Stomach (tissue), 4 donors: ENCODE measurements around the gene USP6.

Source experiments
- CTCF ChIP-seq, 7 experiments: fragments of 450-650 bp in 4 of 7; fragments of 200-600 bp in 3 of 7; sonication (generic) in 3 of 7; IDR thresholded peaks; one replicate each; pipeline ENCODE4 v1.5.1; 2016 to 2019; ENCODE audit warnings: antibody characterized with exemption in 7 of 7, control low read depth in 2 of 7, mild to moderate bottlenecking in 1 of 7
- POLR2A ChIP-seq, 4 donors: fragments of 450-650 bp; IDR thresholded peaks; one replicate each; pipeline ENCODE4 v1.6.1; 2016; ENCODE audit warnings: antibody characterized with exemption in 4 of 4, control low read depth in 2 of 4, mild to moderate bottlenecking in 1 of 4, moderate library complexity in 1 of 4

DNA sequence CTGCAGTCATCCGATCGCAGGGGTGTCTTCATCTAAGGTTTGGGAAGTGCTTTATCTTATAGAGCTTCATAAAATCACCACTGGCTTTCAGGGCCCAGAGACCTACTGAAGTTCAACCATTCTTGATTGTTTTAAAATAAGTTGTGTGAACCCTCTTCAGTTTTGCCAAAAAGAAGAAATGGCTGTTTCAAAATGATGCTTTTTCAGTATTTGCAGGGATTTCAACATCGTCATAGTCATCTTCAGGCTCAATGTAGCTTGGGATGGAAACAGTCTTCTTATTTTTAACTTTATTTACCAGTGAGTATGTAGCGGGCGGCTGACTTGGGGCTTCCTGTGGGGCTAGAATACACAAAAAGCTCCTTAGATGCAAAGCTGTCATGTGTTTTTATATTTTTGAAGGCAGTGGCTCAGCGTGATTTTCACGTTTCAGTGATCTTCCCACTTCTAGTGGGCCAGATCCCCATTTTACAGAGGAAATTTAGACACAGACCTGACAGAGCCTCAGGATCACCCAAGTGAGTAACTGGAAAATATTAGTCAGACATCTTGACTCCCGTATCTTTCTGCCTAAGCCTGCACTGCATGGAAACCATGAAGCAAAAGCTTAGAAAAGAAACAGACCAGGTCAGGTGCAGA is 94.9 kb downstream of the USP6 start:
- TF ChIP-seq CTCF (IDR thresholded peaks at IDR 0.05) (no peak), POLR2A (IDR thresholded peaks at IDR 0.05) (no peak)
